SK-N-DZ (cell line): Measurements from ENCODE around the gene GRK2. TPM values are rescaled to one million over a fixed set of nuclear protein-coding genes. Genes with fewer than 3 reads are reported as not detected.
"Not testable (repeated sequence)": the region's sequence is repeated elsewhere in the genome, so short reads cannot be mapped to it uniquely, and the experiment has no call there.

Experiments used
- DNase-seq: peaks from one replicate; pipeline ENCODE4 v3.0.0-alpha.2; 2015; ENCODE audit warnings: low spot score
- polyA plus RNA-seq, 2 experiments: library from polyadenylated mRNA; depleted of rRNA; stranded (reverse); fragments of >200 nt; gene quantifications; 2 replicates each; pipeline ENCODE4 v1.2.3, GENCODE V29; 2014

The GRK2 gene
- 63.4 and 72.0 TPM in 2 replicates for polyA plus RNA-seq (2014; cell fraction: cytosol; rRNA removed)
- 95.3 and 97.5 TPM in 2 replicates for polyA plus RNA-seq (2014; cell fraction: nucleus; rRNA removed)

DNA sequence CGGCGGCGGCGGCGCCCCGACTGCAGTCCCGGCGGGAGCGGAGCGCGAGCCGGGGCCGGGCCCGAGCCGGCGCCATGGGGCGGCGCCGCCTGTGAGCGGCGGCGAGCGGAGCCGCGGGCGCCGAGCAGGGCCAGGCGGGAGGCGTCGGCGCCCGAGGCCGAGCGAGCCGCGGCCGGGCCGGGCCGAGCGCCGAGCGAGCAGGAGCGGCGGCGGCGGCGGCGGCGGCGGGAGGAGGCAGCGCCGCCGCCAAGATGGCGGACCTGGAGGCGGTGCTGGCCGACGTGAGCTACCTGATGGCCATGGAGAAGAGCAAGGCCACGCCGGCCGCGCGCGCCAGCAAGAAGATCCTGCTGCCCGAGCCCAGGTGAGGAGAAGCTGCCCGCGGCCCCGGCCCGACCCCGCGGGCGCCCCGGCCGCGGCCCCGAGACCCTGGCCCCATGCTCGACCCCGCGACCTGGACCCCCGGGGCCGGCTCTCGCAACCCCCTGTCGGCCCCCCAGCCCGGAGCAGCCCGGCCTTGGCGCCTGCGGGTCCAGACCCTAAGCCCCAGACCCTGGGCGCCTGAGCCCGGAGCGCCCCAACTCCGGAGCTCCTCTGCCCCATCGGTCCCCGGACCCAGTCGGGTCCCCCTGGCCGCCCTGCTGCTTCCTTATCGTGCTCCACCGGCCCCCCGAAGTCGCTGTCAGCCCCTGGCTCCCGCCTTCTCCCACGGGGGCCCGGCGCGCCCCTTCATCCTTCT, at the start of gene GRK2:
Gene GRK2 (plus strand): TSS at position 25 of the 739 bp plus-strand sequence. CDS start 227 bp downstream, at position 252.
- DNase-seq, result no peak

DNA sequence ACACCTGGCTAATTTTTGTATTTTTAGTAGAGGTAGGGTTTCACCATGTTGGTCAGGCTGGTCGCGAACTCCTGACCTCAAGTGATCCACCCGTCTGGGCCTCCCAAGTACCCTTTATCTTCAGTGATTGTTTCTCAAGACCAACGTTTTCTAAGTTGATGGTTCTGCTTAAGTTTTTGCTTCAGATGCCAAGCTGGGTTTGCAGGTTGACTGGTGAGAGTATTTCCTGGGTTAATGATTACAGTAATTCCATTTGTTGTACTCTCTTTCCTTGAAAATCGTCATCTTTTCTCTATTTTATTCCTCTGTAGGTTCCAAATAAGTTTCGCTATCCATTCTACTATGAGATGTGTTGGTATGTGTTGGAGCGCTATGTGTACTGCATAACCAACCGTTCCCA, 38.5 kb upstream of the GRK2 start:
- DNase-seq, result no peak

DNA sequence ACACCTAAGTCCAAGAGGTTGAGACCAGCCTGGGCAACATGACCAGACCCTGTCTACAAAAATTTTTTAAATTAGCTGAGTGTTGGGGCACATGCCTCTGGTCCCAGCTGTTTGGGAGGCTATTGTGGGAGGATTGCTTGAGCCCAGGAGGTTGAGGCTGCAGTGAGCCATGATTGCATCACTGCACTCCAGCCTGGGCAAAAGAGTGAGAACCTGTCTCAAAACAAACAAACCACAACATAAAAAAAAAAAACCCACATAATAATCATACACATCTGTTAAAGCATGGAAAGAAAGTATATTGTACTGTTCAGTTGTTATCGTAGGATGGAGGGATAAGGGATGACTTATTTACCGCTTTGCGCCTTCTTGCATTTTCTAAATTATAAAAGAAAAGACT, 35.9 kb upstream of the GRK2 start:
- no peak for DNase-seq

DNA sequence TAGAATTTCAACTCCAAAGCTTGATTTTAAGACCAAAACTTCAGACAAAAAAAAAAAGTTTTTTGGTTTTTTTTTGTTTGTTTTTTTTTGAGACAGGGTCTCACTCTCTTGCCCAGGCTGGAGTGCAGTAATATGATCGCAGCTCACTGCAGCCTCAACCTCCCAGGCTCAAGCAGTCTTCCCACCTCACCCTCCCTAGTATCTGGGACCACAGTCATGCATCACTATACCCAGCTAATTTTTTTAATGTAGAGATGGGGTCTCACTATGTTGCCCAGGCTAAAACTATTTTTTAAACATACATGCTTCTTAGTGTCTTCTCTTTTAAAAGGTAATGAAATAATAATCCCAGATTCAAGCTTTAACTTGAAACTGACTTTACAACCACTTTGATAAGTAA, 35.4 kb upstream of the GRK2 start:
- no peak for DNase-seq

DNA sequence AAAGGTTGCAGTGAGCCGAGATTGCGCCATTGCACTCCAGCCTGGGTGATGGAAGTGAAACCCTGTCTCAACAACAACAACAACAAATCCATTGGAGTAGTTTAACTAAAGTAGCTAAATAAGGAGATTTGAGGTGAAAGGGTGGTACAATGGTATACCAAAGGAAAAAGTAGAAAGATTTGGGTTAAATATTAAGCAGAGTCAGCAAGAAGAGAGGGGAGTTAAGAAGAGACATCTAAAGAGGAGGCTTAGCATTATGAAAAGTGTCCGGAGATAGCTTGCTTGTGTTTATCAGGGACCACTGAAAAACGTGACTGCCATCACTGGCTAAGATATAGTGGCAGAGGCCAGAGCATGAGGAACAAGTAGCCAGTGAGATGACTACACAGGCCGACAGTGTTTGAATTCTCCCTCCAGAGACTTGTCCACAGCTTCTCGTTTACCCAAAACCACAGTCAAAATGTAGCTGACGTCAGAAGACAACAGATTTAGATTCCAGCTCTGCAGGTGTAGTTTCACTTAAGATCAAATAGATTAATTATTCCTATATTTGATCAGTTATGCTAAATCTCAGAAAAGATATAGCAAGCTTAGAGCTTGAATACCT, 32.6 kb upstream of the GRK2 start:
- no peak for DNase-seq

DNA sequence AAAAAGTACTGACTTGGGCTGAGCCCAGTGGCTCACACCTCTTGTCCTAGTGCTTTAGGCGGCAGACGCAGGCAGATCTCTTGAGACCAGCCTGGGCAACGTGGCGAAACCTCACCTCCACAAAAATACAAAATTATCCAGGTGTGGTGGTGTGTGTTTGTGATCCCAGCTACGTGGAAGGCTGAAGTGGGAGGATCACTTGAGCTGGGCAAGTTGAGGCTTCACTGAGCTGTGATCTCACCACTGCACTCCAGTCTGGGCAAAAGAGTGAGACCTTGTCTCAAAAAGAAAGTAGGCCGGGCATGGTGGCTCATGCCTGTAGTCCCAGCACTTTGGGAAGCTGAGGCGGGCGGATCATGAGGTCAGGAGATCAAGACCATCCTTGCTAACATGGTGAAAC, 31.7 kb upstream of the GRK2 start:
- not testable (repeated sequence) for DNase-seq

DNA sequence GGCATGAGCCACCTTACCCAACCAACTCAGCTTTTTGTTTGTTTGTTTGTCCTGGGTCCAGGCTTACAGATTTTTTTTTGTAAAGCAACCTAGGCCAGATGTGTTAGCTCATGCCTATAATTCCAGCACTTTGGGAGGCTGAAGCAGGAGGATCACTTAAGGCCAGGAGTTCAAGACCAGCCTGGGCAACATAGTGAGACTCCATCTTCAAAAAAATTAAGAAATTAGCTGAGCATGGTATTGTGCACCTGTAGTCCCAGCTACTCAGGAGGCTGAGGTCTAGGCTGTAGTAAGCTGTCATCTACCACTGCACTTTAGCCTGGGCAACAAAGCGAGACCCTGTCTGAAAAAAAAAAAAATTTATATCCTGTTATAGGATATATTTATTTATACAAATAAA, 28.7 kb upstream of the GRK2 start:
- no peak for DNase-seq

DNA sequence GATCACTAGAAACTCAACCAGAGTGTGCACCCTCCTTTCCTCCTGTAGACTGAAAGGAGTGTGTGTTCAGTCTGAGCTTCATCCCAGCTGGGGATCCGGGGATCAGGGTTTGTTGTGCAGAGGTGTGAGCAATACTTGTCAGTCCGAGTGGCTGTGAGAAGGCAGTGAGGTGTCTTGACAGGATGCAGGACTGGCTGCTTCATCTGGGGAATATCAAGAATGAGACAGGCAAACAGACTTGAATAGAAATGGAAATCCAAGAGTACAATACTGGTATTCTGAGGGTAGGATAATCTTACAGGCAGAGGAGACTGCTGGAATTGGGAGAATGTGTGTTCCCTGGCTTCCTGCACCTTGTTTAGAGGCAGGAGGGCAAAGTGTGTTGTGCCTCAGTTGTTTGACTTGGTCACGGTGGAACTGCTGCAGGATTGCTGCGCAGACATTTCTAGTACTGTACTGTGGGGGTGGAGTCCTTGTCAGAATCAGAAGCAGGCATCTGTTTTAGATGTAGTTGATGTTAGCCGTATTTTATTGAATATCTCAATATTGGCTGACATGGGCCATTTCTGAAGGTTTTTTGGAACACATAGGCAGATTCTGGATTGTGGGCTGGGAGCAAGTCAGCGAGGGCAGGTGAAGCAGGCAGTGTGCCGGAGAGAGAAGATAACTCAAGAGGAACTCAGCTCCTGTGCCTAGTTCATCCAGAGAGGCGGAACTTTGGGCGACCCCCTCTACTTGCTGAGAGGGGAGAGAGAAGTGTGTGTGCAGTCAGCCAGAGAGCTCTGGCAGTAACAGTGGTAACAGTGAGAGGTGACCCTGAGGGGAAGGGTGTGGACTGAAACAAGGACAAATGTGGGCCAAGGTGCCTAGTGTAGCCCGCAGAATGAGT, 27.1 kb upstream of the GRK2 start:
- peak; percentile 29 for DNase-seq

DNA sequence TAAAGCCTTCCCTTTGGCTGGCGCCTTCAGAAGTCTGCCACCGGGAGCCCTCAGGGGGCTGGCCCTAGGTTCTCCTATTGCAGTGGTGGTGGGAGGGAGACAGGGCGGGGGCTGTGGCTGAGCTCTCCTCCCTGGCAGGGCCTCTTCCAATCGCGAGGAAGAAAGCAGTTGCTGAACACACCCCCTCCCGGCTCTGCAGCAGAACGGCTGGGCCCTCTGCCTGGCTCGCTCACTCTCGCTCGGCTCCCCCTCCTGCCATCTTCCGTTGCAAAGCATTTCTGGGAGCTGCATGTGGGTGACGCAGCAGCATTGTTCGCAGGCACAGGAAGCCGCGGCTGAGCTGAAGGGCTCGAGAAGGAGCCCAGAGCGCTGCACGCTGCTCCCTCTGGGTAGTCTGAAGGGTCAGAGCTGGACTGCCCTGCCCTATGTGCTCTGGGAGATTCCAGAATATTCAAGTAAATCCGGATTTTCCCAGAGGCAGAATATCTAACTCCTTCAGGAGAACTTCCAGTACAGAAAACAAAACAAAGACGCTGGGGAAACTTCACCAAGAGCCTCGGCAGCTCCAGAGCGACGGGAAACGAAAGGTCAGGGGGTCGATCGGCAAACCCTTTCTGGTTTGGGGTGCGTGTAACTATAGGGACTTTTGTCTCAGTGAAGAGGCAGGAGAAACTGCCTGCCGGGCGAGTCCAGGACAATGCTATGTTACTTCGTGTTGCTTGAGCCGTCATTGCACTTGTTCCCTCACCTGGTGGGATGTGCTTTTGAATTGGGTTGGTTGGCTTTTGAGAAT, 26.3 kb upstream of the GRK2 start:
- peak; percentile 98 for DNase-seq

DNA sequence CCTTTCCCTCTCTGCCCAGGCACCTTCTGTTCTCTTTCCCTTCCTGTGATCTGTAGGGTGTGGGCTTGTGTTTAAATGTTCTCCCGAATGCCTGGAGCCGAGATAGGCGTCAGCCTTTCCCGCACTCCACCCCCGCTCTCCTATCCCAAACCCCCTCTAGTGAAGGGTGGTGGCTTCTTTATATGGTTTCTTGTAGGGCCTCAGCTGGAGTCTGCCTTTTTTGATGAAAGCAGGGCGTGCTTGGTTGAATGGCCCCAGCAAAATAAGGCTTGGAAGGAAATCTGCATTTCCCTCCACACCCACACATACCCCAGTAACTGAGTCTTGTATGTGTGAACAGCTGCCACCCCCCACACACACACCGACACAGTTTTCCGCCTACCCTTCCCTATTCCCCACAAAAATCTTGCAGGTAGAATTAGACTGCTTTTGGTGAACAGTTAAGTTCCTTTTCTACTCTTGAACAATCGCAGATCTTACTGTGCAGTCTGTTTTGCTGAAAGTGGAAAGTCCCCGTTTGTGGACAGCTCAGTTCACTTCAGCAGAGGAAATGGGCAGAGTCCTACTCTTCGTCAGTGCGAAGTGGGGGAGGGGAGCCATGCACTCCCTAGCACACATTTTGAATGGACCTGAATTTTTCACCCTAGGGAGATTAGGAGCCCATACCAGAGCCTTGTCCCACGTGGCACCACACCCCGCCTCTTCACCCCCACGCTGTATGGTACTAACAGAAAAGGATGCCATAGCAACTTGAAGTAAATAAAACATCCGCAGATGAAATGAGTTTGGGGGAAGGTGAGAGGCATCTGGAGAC, 25.5 kb upstream of the GRK2 start:
- peak; percentile 51 for DNase-seq

DNA sequence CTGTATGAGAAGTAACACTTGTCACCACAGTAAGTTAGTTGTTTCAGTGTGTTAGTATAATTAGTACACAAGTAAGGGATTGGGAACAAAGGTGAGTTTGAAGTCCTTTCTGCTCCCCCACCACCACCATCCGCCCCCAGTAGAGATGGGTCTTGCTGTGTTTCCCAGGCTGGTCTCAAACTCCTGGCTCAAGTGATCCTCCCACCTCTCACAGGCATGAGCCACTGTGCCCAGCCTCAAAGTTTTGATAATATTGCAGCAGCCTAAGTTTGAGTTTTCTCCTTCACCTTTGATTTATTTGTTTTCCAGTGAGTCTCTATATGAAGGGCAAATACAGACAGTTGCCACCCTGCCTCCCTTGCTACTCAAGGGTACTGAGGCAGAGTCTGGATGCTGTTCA, 23.7 kb upstream of the GRK2 start:
- DNase-seq, result no peak

DNA sequence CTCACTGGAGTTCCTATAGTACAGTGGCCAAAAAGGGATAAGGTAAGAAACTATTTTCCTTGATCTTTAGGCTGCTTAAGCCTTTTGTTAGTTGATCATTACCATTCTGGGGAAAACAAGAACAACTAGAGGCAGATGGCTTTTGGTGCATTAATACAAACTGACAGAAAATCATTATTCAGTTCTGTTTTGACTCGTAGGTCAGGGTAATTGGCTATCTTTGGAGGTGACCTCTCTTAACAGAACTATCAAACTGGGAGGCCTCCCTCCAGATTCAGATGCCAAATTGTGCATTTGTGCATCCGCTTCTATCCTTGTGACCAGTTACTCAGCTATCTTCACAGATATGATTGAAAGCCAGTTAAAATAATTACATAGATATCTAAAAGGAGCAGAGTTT, 23.2 kb upstream of the GRK2 start:
- no peak for DNase-seq

DNA sequence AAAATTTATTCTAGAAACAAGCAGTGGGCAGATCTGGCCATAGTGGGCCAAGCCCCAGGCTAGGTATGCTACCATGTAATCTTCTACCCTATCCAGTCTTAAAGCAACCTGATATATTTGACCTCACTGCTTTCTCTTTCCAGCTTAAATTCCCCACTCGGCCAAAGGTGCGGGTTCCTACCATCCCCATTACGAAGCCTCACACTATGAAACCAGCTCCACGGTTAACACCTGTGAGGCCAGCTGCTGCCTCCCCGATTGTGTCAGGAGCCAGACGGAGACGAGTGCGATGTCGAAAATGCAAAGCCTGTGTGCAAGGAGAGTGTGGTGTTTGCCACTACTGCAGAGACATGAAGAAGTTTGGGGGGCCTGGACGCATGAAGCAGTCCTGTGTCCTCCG, 21.2 kb upstream of the GRK2 start:
- DNase-seq, result no peak

DNA sequence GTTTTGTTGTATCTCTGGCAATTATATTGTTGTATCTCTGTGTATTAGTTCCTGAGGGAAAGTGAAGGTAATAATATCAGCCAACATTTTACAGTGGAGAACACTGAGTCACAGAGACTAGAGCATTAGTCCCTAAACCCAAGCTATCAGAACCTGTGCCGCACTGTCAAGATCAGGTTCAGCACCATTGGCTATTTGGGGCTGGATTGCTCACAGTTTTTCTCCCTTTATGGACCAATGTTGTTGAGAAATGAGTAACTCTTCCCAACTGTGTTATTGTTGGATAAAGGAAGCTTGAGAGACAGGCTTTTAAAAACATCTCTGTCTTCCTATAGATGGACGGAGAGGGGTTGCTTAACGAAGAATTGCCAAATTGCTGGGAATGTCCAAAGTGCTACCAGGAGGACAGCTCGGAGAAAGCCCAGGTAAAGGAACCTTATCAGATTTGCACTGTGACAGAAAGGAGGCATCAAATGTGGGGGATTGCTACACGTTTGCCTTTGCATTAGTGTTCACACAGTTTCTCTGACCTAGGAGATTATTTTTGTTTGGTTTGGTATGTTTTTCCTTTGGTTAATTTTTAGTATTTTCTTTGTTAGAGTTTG, 18.2 kb upstream of the GRK2 start:
- no peak for DNase-seq

DNA sequence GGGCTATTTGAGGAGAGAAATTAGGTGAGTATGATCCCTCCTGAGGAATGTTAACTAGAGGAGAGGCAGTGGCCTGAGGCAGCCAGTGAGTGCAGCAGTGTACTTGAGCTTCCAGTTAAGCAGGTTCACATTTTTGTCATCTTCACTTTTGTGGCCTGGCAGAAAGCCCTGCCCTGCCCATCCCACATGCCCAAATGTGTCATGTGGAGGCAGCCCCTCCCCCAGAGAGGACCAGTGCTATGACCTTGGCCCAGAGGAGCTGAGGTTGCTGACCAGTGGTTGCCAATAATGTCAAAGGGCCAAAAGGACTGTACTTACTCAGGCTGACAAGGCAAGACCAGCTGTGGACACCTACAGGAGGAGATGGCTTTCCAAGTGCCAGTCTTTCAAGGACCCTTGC, 17.6 kb upstream of the GRK2 start:
- DNase-seq, result no peak

DNA sequence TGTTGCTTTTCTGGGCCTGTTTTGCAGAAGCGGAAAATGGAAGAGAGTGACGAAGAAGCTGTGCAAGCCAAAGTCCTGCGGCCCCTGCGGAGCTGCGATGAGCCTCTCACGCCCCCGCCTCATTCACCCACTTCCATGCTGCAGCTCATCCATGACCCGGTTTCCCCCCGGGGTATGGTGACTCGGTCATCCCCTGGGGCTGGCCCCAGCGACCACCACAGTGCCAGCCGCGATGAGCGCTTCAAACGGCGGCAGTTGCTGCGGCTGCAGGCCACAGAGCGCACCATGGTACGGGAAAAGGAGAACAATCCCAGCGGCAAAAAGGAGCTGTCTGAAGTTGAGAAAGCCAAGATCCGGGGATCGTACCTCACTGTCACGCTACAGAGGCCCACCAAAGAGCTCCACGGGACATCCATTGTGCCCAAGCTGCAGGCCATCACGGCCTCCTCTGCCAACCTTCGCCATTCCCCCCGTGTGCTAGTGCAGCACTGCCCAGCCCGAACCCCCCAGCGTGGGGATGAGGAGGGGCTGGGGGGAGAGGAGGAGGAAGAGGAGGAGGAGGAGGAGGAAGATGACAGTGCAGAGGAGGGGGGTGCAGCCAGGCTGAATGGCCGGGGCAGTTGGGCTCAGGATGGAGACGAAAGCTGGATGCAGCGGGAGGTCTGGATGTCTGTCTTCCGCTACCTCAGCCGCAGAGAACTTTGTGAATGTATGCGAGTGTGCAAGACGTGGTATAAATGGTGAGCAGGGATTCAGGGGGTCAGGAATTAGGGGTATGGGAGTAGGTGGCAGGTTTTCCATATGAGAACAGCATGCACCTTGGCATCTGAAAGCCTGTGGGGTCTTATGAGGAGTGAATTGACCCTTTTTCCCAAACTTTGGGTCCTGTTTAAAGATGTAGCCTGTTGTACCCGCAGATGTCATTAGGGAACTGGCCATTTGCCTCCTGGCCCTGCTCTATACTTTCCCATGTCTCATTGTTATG, 15.9 kb upstream of the GRK2 start:
- no peak for DNase-seq

DNA sequence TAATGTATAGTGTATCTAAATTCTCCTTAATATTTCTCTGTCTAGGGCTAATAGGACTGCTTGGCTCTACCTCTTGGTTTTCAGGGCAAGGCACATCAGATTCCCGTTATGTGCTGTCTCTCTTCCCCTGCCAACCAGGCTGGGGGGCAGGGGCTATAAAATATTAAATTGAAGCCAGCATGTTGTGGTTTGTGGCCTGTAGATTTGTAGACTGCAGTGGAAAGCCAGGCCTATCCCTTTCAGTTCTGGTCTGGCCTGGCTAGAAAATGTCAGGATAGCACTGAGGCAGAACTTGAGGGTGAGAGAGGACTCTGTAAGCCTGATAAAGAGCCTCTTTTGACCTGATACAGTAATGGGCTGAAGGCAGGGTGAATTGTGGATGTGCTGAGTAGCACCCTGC, 14.4 kb upstream of the GRK2 start:
- DNase-seq, result no peak

DNA sequence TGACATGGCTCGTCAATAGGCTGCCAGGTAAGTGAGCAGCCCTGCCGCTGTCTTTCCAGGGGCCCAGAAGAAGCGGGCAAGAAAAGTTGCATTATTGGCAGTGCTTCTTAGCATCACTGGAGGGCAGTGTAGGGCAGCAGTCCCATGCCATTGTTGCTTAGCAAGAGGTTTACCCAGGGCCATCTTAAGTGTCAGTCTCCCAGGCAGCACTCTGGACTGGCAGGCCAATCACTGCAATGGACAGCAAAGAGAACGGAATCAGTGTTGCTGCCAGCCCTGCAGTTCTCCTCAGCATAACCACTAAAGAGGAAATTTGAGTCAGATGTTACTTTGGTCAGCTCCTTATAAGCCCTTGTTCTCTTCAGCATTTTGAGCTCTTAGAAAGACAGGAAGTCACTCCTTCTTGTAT, 13.4 kb upstream of the GRK2 start:
- DNase-seq, result no peak
